Activated CD8-positive, alpha-beta memory T cell treated with anti-CD3 and anti-CD28 coated beads, Interleukin-2, amount 50 U/mL, for 48 hours (primary cell): ENCODE measurements around the gene ENG.
A peak's percentile ranks its signal among the peaks of the same experiment; 100 is the strongest.
"Not testable (repeated sequence)": the region's sequence is repeated elsewhere in the genome, so short reads cannot be mapped to it uniquely, and the experiment has no call there.

Experiments used
- DNase-seq: peaks from one replicate; pipeline ENCODE4 v3.0.0-alpha.2; 2020

The ENG gene

GRCh38 chr9:127854184-127854806, at the start of gene ENG:
ENG (minus strand) TSS chr9:127854658; CDS start chr9:127854355, 303 bp downstream.
- DNase-seq: no peak

GRCh38 chr9:127903557-127904475, 49.4 kb upstream of the ENG start:
- peak; percentile 90 for DNase-seq

- DNase-seq: peak; percentile 89
Measured at GRCh38 chr9:127899128-127899943, 44.9 kb upstream of the ENG start, which contains the start of gene ST6GALNAC6. ST6GALNAC6 (minus strand) TSS chr9:127899603; CDS start chr9:127897981, 1,622 bp downstream.

DNA sequence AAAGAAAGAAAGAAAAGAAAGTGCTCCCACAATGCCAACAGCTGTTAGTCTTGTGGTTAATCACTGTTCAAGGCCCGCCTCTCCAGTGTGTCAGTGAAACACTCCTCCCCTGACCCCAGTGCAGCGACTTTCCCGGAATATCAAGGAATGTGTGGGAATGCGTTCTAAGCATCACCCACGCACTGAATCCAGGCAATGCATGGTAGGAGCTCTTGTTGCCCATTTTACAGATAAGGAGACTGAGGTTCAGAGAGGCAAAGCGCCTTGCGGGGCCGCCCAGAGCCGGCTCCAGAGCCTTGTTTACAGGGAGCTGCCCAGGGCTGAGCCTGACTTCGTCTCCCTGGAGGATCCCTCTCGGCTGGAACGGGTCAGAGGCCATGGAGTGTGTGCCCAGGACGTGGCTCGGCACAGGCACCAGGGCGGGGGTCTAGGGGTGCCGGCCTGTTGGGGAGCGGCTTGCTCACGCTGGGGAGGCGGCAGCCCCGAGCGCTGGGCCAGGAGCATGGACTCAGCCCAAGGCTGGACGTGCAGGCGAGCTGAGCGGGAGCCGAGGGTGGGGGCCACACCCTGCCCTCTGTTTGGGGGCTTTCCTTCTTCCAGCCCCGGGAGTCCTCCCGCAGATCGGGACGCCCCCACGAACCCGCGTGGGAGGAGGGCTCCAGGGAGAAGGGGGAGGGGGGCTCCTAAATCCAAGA, 44.1 kb upstream of the ENG start:
- DNase-seq: peak; percentile 62

GRCh38 chr9:127897193-127897692, 42.8 kb upstream of the ENG start:
- DNase-seq: peak; percentile 76

DNA sequence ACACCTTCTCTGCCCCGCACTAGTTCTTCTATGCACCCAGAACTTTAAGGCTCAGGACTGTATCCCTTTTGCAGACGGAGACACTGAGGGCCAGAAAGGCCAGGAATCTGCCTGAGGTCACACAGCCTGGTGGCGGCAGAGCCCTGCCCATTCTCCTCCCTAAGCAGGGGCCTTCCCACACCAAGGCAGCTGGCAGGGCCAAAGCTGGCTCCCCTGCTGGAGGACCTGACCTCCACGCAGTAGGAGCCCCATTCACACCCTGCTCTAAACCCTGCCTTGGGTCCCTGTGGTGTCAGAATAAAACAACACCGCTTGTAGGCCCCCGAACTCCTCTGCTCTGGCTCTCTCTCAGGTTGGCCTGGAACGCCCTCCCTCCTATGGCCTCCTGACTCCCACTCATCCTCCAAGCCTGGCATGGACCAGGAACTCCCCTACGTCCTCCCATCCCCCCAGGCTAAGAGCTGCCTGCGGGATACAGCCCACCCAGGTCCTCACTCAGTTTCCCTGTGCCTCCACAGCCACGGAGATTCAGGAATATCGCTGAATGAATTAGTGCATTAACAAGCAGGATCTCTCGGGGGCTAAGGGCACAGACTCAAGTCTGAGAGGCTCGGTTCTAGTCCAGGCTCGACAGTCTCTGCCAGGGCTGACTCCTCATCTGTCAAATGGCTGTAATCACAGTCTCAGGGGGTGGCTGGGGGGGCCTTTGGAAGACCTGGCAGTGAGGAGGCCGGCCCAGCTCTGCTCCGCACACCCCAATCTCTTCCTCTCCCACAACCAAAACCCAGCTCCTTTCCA, 42.1 kb upstream of the ENG start:
- no peak for DNase-seq

DNA sequence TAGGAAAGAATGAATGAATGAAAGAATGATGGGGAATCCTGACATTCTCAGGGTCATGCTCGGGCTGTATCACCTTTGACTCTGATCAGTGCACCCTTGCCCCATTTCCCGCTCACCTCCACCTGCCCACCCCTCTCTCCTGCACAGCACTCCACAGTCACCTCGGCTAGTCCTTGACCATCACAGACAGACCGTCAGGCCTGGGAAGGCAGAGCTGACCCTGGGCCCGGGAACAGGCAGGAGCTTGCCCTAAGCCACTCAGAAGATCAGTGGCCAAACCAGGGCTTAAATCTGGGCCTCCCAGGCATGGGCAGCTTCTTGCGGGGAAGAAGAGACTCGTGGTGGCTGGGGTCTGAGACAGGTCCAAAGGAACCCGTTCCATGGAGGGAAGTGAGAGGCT, 41.4 kb upstream of the ENG start:
- DNase-seq: no peak

DNA sequence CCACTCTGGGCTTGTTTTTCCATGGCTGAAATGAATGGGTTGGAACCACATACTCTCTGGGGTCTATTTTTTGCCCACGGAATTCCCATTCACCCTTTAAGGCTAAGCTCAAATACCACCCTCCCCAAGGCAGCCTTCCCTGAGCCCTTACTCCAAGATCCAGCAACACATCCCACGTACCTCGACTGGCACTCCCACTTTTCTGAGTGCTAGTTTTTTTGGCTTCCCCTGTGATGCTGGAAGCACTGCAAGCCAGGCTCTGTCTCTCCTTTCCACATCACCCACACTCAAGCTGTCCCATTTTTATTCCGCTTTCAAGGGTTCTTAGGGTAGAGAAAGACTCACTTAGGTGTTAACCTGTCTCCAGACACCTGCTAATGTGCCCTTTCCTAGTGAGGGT, 38.9 kb upstream of the ENG start:
- no peak for DNase-seq

GRCh38 chr9:127892831-127893230, 38.4 kb upstream of the ENG start:
- DNase-seq: no peak

DNA sequence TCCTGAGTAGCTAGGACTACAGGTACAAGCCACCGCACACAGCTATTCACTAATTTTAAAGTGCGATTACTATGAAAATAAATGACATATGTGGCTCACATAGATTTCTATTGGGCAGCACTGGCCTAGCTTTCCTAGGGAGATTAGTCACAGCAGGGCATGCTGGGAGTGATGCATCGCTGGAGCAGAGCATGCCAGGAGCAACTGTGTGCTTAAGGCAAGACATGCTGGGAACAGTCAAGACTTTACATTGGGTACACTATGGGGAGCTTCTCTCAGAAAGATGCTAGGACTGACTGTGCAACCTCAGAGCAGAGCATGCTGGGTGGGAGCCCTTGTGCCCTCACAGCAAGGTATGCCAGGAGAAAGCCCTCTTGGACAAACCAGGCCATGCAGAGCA, 35.6 kb upstream of the ENG start:
- DNase-seq: no peak

- DNase-seq: no peak
Measured at GRCh38 chr9:127887792-127888191, 33.3 kb upstream of the ENG start.

DNA sequence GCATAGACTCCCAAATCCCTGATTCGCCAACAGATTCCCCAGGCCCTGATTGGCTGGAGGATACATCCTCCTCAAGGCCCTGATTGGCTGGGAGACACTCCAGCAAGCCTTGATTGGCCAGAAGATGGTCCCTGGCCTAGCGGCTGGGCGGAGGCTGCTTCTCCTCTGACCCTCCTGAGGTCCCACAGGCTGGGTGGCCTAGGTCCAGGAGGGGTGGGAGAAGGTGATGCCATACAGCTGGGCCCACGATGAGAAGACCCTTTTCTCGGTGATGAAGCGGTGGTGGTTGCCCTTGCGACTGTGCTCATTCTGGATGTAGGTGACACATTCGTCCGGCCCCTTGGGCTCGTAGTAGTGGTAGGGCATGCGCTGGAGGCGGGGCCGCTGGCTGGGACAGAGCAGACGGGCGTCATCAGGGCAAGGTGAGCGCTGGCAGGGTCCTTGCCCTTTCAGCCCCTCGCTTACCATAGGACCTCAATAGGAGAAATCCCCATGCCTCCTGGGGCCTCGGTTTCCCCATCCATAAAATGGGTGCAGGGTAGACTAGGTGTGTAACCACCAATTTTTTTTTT, 32.0 kb upstream of the ENG start:
- no peak for DNase-seq

- DNase-seq: no peak
Measured at GRCh38 chr9:127885508-127886281, 31.2 kb upstream of the ENG start.

- DNase-seq: no peak
Measured at GRCh38 chr9:127884976-127885490, 30.6 kb upstream of the ENG start.

GRCh38 chr9:127884427-127884911, 30.0 kb upstream of the ENG start:
- DNase-seq: no peak

DNA sequence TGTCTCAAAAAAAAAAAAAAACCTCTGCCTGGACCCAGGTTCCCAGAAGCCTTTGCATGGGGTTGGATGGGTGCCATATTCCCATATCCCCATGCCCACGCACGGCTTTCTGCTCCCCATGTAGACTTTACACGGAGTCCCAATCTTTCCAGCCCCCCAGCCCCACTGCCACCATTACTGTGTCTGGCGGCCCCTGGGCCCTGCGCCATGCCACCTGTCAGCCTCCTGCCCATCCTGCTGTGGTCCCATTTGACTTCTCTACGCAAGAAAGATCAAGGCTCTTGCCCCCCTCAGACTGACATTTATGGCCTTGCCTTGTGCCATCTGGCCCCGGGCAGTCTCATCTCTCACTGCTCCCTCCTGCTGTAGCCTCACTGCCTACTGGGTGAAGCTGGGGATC, 29.5 kb upstream of the ENG start:
- no peak for DNase-seq

GRCh38 chr9:127881715-127882114, 27.3 kb upstream of the ENG start:
- DNase-seq: not testable (repeated sequence)

- no peak for DNase-seq
Measured at GRCh38 chr9:127880143-127880542, 25.7 kb upstream of the ENG start.

DNA sequence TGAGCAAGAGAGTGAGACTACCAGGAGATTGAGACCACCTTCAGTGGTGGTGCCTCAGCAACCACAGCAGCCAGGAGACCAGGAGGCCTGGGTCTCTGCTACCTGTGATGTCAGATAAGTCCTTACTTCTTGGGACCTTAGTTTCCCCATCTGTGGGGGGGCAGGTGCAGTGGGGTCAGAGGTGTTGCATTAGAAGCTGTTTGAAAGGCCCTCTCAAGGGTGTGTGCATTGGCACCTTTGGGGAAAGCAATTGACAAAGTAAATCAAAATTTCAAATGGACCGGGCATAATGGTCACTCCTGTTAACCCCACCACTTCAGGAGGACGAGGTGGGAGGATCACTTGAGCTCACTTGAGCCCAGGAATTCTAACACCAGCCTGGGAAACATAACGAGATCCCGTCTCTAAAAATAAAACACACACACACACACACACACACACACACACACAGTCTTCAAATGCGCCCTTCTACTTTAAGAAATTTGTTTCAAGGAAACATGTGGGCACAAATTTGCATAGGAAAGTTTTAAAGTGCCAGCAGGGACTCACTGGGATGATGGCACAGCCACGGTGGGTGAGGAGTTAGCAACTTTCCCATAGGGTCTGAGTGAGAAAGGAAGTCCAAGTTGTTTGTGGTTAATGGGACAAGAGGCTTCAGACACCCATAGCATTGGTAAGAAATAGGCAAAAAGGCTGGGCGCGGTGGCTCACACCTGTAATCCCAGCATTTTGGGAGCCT, 24.4 kb upstream of the ENG start:
- no peak for DNase-seq
